Stimulated activated CD4-positive, alpha-beta T cell treated with anti-CD3 and anti-CD28 coated beads, Interleukin-2, amount 100 ng/mL, for 24 hours (primary cell): ENCODE data around the gene GABBR2.

ENCODE experiments used
- DNase-seq, 2 donors: peaks; one replicate each; pipeline ENCODE4 v3.0.0-alpha.2; 2020

Gene GABBR2

GRCh38 chr9:98708933-98709911, at the start of gene GABBR2:
GABBR2 (minus strand) TSS chr9:98708935; CDS start chr9:98708737, 198 bp downstream.
- peak in 1 of 2 donors; percentile 3 for DNase-seq

DNA sequence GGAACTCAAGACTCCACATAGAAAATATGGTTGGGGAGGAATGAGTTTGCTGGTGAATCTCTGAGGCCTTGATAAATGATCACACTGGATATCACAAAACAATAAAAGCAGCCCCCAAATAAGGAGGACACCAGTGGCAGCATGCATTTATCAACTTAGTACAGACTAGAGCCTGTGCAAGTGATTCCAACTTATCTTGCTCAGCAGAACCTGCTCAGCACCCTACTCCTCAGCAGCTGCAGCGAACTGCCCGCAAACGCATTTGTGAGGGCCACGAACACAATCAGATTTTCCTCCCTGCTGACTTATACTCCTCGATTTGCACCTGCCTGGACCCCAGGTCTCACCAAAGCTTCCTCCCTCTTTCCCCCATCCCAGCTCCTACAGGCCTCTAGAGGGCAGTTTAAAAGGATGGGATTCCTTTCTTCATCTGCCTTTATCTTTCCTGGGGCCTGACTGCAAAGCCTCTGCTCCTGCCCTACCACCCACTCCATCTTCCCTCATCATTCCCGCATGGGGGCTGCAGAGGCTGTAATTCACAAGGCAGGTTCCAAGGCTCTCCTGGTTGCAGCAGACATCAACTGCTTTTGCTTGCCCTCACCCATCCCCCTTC, 46.4 kb upstream of the GABBR2 start:
- no peak for DNase-seq

- no peak for DNase-seq
Observed at GRCh38 chr9:98751210-98751609, 42.5 kb upstream of the GABBR2 start.

GRCh38 chr9:98750364-98751060, 41.8 kb upstream of the GABBR2 start:
- no peak for DNase-seq

DNA sequence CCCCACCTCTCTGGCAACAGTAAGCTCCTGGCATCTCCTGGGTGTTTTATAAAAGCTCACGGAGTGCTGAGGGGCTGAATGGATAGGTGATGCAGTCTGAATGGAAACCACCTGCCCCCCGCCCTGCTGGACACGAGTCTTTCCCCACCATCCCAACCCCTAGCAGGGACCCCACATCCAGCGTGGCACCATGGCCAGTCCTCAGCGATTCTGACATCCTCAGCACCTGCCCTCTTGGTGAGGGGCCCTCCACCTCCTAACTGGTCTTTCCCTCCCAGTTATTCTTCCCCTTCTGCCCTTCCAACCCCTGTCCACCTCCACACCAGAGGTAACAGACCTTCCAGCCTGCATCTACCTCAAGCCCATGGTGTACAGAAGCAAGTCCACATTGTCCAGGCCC, 38.7 kb upstream of the GABBR2 start:
- no peak for DNase-seq

DNA sequence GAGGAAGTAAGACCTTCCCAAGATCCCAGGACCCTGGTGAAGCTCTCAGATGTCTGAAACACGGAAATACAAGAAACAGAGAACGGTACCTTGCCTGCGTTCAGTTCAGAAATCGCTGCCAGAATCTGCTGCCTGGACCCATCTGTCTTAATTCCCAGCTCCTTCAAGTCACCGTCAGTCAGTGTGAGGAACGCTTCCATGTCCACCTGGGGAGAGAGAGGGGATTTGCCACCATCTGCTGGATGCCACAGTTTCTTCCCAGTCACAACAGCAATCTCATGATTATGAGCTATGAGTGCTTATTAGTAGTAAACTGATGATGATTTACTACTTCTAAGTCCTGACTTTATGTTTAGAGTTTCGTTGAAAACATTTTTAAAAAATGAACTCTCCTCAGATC, 36.7 kb upstream of the GABBR2 start:
- no peak for DNase-seq

- no peak for DNase-seq
Observed at GRCh38 chr9:98743818-98744611, 35.3 kb upstream of the GABBR2 start.

- no peak for DNase-seq
Observed at GRCh38 chr9:98743329-98743728, 34.6 kb upstream of the GABBR2 start.

GRCh38 chr9:98742325-98743280, 33.9 kb upstream of the GABBR2 start:
- DNase-seq, result no peak

- DNase-seq, result no peak
Observed at GRCh38 chr9:98740226-98740881, 31.6 kb upstream of the GABBR2 start.

DNA sequence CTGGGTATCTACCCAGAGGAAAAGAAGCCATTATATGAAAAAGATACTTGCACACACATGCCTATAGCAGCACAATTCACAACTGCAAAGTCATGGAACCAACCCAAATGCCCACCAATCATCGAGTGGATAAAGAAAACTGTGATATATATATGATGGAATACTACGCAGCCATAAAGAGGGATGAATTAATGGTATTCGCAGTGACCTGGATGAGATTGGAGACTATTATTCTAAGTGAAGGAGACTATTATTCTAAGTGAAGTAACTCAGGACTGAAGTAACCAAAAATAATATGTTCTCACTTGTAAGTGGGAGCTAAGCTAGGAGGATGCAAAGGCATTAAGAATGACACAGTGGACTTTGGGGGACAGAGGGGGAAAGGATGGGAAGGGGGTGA, 30.0 kb upstream of the GABBR2 start:
- DNase-seq, result no peak

- DNase-seq, result no peak
Observed at GRCh38 chr9:98736226-98736625, 27.5 kb upstream of the GABBR2 start.

DNA sequence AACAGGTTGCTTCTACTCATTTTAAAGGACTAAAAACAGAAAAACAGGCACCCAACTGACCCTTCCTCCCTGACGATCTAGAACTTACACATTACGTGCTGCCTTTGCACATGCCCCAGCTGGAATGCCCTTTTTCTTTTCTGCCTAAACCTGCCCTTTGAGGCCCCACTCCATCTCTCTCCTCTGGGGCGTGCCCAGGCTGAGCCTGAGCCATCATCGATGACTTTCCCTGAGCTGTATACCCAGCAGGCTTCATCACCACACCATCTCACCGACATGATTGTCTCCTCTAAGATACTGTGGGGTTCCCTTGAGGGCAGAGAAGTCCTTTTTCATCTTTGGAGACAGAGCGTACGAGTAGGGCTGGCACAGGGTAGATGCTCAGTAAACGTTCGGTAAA, 24.1 kb upstream of the GABBR2 start:
- no peak for DNase-seq

DNA sequence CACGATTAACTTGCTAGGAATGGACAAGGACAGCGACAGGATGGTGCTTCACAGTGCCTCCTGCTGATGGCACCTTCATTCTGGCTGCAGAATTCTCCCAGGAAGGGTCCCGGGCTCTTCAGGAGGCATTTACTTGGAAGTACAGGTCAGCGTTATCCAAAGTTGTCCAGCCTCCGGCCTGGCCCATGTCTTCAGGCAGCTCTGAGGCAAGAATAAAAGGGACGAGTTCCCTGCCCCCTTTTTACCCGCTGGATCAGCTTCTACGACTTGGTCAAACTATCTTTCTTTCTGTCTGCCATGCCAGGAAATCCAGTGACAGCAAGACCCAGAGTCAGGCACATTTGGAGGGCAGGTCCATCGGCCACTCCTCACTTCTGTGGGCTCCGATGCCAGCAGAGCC, 23.4 kb upstream of the GABBR2 start:
- no peak for DNase-seq

- no peak for DNase-seq
Observed at GRCh38 chr9:98730871-98731270, 22.1 kb upstream of the GABBR2 start.

DNA sequence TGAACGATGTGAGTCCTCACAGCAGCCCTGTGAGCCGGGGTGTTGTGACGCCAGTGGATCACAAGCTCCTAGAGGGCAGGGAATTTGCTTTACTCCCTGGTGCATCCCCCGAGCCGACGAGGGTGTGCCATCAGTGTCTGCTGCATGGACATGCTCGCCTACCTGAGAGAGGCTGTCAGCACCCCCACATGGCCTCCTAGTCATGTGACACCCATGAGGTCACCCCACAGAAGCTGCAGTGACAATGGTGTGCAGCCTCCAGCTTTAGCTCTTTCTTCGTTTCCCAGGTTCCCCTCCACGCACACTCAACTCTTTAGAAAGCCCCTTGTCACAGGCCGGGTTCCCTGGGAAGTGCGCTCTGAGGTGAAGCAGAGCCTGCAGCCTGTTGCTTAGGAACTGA, 19.8 kb upstream of the GABBR2 start:
- no peak for DNase-seq

DNA sequence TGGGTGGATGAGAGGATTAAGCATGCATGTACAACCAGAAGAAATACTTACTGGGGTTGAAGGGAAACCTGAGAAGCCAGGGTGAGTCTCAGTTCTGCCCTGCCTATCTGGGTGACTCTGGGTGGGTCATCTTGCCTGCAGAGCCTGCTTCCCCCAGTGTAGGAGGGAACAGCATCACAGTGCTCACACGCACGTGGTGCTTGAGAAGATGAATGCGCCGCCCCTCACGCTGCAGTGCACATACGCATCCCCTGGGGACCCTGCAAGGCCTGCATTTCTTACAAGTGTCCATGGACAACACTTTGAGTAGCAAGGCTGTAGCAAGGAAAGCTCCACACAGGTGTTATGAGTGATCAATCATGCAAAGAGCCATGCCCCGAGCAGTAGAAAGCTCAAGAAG, 18.7 kb upstream of the GABBR2 start:
- no peak for DNase-seq

DNA sequence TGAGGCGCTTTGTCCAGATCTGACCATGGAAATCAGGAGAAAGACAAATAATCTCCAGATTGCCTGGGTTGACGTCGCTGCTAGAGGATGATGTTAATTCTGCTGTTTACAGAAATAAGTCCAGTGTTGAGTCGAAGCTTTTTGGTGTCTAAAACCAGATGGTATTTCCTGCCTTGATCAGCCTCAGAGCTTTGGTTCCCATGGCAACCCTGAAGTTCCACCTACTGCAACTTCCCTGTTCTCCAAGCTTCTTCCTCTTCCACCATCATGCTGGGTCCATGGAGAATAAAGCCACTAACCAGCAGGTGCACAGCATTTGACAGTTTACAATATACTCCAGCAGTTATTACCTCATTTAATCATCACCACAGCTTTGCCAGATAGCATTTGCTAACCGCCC, 18.0 kb upstream of the GABBR2 start:
- DNase-seq, result no peak

- no peak for DNase-seq
Observed at GRCh38 chr9:98724810-98725530, 16.2 kb upstream of the GABBR2 start.

- no peak for DNase-seq
Observed at GRCh38 chr9:98721643-98722042, 12.9 kb upstream of the GABBR2 start.
